HG02571 (cell line): ENCODE data around the gene CUEDC2.
"Not testable (repeated sequence)": the region's sequence is repeated elsewhere in the genome, so short reads cannot be mapped to it uniquely, and the experiment has no call there.

ENCODE experiments used
- ATAC-seq: cut with Tn5 transposase; IDR thresholded peaks from one replicate; pipeline ENCODE4 v1.9.1; 2021; ENCODE audit warnings: mild to moderate bottlenecking, moderate library complexity; ENCODE audit not compliant: unreplicated experiment

The CUEDC2 gene

DNA sequence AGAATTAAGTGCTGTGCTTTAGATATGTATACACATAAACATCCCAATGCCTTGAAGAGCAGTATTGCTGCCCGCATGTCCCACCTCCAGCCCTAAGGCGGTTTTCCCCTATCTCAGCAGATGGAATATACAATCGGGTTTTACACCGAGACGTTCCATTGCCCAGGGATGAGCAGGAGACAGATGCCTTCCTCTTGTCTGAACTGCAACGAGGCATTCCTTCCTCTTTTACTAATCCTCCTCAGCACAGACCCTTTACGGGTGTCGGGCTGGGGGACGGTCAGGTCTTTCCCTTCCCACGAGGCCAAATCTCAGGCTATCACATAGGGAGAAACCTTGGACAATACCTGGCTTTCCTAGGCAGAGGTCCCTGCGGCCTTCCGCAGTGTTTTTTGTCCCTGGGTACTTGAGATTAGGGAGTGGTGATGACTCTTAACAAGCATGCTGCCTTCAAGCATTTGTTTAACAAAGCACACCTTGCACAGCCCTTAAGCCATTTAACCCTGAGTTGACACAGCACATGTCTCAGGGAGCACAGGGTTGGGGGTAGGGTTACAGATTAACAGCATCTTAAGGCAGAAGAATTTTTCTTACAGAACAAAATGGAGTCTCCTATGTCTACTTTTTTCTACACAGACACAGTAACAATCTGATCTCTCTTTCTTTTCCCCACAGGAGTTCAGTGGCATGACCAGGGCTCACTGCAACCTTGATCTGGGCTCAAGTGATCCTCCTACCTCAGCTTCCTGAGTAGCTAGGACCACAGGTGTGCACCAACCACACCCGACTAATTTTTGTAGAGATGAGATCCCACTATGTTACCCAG lies 22.5 kb upstream of the CUEDC2 start:
- ATAC-seq: not testable (repeated sequence)

DNA sequence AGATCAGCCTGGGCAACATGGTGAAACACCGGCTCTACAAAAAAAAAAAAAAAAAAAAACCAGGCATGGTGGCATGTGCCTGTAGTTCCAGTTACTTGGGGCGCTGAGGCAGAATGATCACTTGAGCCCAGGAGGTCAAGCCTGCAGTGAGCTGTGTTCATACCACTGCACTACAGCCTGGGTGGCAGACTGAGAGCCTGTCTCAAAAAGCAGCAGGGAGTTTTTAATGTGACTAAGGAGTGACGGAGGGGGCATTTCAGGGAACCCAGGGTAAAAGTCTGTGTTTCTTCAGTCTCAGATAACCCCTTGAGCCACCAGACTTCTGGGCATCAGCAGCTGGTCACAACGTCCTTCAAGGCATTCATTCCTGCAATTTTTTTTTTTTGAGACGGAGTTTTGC lies 21.1 kb upstream of the CUEDC2 start:
- ATAC-seq: no peak

DNA sequence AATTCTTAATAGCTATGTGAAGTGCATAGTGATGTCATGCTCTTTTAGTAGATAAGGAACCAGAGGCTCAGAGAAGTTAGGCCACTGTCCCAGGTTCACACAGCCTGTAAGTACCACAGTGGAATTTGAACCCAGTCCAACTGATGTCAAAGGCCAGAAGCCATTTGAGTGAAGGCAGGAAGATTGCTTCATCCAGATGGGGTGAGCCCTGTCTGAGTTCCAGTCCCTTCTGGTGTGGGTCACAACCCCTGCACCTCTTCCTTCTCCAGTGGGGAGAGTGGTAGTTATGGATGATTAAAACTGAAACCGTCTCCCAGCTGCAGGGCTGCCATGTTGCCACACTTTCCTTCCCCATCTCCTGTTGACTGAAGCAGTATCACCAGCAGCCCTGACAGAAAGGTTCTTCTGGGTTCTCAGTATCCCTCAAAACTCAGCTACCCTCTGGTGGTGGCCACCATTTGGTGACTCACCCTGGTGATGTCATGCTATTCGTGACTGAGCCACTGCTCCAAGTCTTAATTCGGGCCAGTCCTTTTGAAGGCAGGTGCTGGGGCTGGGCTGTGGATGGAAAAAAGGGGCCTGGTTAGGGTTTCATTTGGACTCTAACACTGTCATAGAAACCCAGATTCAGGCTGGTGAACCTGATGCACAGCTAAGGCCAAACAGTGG lies 20.4 kb upstream of the CUEDC2 start:
- ATAC-seq: no peak

DNA sequence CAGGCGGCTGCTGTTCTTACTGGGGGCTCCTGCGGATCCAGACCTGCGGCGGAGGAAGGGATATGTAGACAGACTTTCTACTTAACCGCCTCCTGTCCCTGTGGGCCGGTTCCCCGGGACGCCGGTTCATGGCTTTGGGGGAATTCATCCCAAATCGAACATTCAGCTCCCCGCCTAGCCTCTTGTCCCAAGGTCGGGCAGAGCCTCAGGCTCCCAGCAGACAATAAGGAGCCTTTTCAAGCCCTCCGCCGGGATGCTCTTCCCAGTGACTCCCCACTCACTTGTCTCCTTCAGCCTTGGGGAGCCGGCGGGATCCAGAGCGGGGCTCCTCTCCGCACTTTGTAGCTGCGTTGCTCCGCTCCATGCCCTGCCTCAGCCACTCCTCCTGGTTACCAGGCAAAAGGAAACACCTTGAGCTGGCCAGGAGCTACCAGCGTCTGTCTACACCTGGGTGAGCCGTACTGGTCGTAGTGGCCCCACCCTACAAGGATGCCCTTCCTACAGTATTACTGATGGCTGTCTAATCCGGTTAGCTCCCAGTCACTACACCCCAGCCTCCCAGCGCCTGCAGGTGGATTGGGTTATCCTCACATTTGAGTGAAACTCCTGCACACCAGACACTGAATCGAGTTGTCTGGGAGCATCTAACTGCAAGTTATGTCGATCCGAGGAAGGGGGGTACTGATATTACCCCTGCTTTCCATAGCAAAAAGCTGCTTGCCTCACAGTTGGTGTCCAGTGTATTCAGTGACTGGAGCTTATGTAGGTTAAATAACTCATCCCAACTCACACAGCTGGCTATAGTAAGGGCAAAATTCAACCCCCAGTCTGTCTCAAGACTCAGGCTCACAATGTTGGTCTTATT lies 19.0 kb upstream of the CUEDC2 start, which contains the start of gene C10orf95:
Gene C10orf95, minus strand, starts transcription at position 439 of the 865 bp plus-strand sequence. CDS start 450 bp downstream, outside the sequence.
- ATAC-seq: no peak

DNA sequence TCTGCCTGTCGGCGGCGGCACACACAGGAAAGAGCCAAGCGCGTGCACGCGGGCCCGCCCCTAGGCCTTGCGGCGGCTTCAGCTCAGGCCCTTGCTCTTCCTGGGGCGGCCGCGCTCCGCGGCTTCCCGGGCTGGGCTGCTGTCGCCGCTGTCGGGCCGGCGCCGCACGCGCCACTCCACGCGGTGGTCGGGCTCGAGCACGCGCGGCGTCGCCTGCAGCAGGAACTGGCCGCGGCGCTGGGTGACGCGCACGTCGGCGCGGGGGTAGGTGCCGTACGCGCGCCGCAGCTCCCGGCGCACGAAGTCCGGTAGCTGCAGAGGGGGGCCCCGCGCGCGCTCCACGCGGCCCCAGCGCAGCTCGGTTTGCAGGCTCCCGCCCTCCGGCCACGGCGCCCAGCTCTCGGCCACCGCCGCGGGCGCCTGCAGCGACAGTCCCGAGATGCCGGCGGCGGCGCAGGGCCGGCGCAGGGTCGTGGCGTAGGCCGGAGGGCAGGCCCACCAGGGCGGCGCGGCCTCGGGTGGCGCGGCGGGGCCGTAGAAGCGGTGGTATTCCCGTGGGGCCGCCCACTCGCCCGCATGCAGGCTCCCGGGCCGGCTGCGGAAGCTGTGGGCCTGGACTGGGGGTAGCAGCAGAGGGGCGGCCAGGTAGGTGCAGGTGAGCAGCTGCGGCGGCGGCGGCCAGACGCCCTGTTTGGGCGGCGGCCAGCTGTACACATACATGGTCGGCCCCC lies 18.2 kb upstream of the CUEDC2 start:
- ATAC-seq: peak; percentile 67

- ATAC-seq: no peak
Measured at GRCh38 chr10:102450124-102450373, 17.7 kb upstream of the CUEDC2 start.

DNA sequence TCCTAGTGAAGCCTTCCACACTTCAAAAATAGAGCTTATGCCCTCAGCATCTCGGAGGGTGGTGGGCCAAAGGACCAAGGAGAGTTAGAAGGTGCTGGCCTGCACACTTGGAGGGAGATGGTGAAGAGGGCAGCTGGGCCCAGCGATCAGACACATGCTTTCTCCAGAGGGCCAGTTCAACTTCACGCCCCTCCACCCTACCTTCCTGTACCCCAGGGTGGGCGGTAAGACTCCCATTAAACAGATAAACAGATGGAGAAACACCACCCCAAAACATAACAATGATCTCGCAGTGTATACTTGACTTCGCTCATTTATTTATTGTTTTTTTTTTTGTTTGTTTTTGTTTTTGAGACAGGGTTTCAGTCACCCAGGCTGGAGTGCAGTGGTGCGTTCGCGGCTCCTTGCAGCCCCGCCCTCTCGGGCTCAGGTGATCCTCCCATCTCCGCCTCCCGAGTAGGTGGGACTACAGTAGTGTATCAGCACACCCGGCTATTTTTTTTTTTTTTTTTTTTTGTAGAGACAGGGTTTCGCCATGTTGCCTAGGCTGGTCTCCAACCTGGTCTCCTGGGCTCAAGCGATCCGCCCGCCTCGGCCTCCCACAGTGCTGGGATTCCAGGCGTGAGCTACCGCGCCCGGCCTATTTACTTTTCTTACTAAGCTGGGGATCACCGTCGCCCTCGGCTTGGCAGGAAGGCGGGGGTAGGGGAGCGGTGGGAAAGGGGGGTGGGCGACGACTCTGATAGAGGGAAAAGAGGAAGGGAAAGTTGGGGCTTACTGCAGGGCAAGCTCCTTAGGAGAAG lies 17.1 kb upstream of the CUEDC2 start:
- peak; percentile 35 for ATAC-seq

- no peak for ATAC-seq
Measured at GRCh38 chr10:102444851-102445250, 12.5 kb upstream of the CUEDC2 start.

DNA sequence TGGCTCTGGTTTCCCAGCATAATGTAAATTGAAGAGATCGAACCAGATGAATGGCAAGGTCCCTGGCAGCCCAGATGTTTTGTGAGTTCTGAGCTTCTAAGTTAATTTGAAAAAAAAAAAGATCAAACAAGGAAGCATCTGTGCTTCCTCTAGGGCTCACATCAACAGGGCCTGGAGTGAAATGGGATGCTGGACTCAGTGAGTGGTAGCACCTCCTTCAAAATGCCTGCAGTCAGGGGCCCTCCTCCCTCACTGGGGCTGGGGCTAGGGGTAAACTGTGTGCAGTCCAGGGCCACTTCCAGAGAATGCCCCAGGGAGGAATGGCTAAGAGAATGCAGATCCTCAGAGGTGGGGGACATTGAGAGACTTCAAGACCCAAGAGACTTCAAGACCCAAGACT lies 6.0 kb upstream of the CUEDC2 start:
- ATAC-seq: no peak

- no peak for ATAC-seq
Measured at GRCh38 chr10:102437515-102437914, 5.1 kb upstream of the CUEDC2 start.

DNA sequence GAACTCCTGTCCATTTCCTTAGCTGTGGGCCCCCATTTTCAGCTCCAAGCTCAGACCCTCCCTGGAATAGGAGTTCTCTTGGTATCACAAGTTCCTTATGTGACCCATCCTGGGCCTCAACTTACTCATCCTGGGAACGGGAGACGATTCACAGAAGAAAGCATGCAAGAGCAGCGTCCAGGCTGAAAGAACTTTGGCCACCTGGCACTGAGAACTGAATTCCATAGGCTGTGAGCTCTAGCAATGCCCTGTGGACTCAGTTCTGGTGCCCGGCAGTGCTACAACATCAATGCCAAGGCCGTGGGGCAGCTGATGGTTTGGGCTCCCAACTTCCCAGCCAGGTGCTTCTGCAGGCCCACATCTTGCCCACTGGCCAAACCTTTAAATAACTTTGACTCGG lies 3.9 kb upstream of the CUEDC2 start:
- no peak for ATAC-seq

DNA sequence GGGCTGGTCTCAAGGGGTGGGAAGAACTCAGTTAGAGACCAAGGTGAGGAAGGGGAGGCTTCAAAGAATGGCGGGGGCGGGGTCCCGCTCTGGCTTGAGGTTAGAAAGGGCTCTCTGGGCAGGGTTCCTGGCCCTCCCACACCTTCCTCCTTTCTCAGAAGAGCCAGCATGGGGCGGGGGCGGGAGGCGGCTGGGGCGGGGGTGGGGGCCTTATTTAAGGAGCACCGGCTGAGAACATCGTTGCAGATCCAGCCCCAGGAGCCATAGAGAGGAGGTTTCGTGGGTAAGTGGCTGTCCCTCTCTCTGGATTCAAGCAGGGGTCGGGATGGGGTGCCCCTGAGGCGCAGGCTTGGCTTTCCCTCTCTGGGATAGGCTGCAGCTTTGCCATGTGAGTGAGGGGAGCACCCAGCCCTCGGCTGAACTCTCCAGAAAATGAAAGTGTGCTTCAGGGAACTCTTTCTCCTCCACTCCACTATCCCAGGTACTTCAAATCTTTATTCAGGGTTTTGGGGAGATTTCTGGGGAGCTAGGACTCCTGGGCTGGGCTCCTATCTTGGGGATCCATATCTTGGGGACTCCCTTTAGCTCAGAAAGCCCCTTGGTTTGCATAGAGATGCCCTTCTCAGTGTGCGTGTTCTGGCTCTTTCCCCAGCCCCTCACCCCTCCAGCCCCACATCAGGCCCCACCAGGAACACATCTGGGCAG lies 3.3 kb upstream of the CUEDC2 start:
- no peak for ATAC-seq

DNA sequence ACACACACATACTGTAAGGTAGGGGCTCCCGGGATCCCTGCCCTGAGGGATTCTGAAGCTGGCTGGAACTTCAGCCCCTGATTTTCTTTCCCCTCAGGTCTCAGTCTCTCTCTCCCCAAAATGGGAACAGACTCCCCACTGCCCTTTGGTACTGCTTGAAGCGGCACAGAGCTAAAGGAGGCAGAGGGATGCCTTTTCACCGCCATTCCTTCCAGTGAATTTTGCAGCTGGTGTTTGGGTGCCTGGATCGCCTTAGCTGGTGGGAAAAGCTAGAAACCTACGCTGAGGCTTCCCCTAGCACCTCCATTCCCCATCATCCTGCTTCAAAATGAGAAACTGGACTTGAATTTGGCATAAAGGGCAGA lies 2.7 kb upstream of the CUEDC2 start:
- ATAC-seq: no peak

GRCh38 chr10:102434394-102435132 lies 2.2 kb upstream of the CUEDC2 start:
- no peak for ATAC-seq

GRCh38 chr10:102433619-102434046 lies 1.3 kb upstream of the CUEDC2 start:
- ATAC-seq: no peak

DNA sequence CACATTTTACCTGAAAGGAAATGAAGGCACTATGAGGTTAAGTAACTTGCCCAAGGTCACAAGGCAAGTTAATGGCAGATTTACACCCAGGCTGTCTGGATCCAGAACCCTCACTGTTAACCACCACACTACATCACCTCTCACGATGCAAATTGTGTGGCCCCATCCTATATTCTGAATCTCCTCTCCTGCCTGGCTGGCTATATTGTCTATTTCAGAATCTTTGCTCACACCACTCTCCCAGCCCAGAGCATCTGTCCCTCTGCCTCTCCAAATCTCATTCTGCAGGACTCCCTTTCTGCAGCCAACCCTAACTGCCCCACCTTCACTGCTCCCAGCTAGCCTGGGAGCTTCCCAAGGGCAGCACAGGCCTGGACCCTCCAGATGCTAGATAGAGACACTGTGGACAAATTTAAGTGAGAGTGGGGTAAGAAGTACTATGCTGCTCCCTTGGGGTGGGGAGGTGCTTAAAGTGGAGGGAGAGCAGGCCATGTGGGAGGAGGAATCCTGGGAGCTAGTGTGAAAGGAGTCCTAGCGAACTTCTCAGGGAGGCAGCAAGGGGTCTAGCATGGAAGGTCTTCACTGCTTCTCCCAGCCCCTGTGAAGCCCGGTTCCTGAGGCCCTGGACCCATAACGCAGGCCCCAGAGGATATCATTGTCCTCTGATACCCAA lies 786 bp downstream of the CUEDC2 start:
- no peak for ATAC-seq

DNA sequence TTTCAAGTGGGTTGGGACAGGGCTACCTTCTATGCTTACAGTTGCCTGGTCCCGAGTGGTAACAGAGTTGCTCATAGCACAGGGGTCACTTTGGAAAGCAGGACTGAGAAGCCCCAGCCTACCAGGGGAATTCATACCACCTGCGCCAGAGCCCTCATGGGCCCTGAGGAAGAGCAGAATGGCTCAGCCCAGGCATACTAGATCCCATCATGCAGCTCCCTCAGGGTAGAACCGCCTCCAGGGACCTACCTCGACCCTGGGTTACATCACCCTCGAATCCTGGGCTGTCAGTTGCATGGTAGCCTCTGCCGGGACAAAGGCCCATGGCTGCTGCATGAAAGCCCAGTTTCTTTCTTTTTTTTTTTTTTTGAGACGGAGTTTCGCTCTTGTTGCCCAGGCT lies 2.9 kb downstream of the CUEDC2 start:
- ATAC-seq: no peak

- ATAC-seq: no peak
Measured at GRCh38 chr10:102426803-102427287, 5.5 kb downstream of the CUEDC2 start.
